ENCODE measurements around the gene ADGRV1.

- TF ChIP-seq CTCF (IDR thresholded peaks at IDR 0.05) = no peak
- no peak for TF ChIP-seq POLR2A (IDR thresholded peaks at IDR 0.05)
These were observed 308.5 kb downstream of the ADGRV1 start for GRCh38 chr5:90866915-90867731.

Data from thyroid gland (tissue), 4 donors.